Measurements from ENCODE around the gene HOXD12. TPM values are rescaled to one million over a fixed set of nuclear protein-coding genes. Genes with fewer than 3 reads are reported as not detected.

The HOXD12 gene
- total RNA-seq, 2 experiments from 2014 or later = not detected

GRCh38 chr2:176120364-176121189 lies 21.0 kb downstream of the HOXD12 start:
- CTCF ChIA-PET = interaction anchor here (0.6 to 1.5 kb wide), 4 partner anchors 9 to 25 kb away, joined by 3 to 7 read pairs (median 3); partner anchors contain the start of gene HOXD8
- DNase-seq = no peak
- Mint-ChIP-seq H3K27me3 (peaks cover 91% of the 10 kb centered on the region), H3K4me1 (peaks cover 4% of the 10 kb centered on the region), H3K4me3 (no peak overlapping the region), H3K9me3 (ENCODE audit: low read depth) (peaks cover 1% of the 10 kb centered on the region), H3K36me3 (no peaks in the 10 kb centered on the region), H3K27ac (no peak overlapping the region)
- ATAC-seq = no peak

DNA sequence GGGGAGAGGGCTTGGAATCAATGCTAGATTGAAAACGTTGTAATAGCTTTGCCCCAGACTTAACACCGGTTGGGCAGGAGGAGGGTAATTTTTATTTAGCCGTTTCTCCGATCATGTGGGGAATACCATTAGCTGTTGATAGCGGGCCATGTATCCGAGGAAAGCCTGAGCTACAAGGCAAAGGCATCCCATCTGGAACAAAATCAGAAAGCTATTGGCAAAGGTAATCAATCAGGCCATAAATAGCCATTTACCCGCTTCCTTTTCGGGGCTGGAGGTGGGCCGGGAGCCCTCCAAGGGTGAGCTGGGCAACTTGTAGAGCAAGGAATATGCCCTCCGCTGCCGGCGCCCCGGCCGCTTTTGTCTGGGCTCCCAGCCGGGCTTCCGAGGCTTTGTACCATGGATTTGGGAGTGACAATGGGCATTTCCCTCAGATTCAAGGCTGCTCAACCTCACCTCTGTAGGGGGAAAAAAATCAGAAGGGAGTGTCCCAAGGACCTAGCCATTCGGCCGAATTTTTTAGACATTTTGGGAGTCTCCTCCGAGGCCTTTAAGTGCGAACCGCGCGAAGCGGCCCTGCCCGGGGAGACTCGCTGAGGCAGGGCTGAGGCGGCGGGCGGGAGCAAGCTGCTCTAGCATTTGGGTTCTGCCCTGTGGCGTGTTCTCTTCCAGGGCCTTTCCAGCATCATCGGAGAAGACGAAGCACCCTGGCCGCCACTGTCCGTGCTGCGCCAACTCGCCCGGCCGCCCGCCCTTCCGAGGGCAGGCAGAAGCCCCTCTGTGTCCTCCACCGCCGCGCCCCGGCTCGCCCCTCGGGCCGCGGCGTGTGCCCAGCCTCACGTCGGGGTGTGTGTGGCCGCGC lies 21.8 kb downstream of the HOXD12 start:
- H3K27ac Mint-ChIP-seq = no peak overlapping the region
- DNase-seq (no peak), ATAC-seq (no peak)
- CTCF ChIA-PET = interaction anchor here (1.0 to 1.1 kb wide), 2 partner anchors 8 to 1028 kb away, joined by 3 read pairs; partner anchors contain the start of gene HOXD8
- peaks cover 91% of the 10 kb centered on the region for H3K27me3 Mint-ChIP-seq
- peaks cover 4% of the 10 kb centered on the region for H3K4me1 Mint-ChIP-seq
- no peak overlapping the region for H3K4me3 Mint-ChIP-seq
- peaks cover 1% of the 10 kb centered on the region for H3K9me3 Mint-ChIP-seq (ENCODE audit: low read depth)
- H3K36me3 Mint-ChIP-seq = no peaks in the 10 kb centered on the region

GRCh38 chr2:176122052-176122682 lies 22.6 kb downstream of the HOXD12 start:
- H3K36me3 Mint-ChIP-seq = no peaks in the 10 kb centered on the region
- H3K27me3 Mint-ChIP-seq = peaks cover 91% of the 10 kb centered on the region
- CTCF ChIA-PET = interaction anchor here (1.0 kb wide), 1 partner anchor 1027 kb away, joined by 3 read pairs; no protein-coding TSS in a partner anchor
- peaks cover 4% of the 10 kb centered on the region for H3K4me1 Mint-ChIP-seq
- H3K27ac Mint-ChIP-seq = no peak overlapping the region
- DNase-seq (no peak), ATAC-seq (no peak)
- no peak overlapping the region for H3K4me3 Mint-ChIP-seq
- peaks cover 1% of the 10 kb centered on the region for H3K9me3 Mint-ChIP-seq (ENCODE audit: low read depth)

- Mint-ChIP-seq H3K4me3 (no peak within 1 kb of the TSS), H3K27ac (peak within 1 kb of the TSS; percentile 27), H3K36me3 (no peaks in the 10 kb centered on the region), H3K4me1 (peaks cover 4% of the 10 kb centered on the region), H3K27me3 (peaks cover 91% of the 10 kb centered on the region), H3K9me3 (ENCODE audit: low read depth) (peaks cover 1% of the 10 kb centered on the region)
- ATAC-seq = no peak
- CTCF ChIA-PET = interaction anchor here (1.0 kb wide), 1 partner anchor 1026 kb away, joined by 3 read pairs; no protein-coding TSS in a partner anchor
- DNase-seq = no peak
Measured at GRCh38 chr2:176122683-176123410, 23.3 kb downstream of the HOXD12 start, which contains the start of gene HOXD9. HOXD9 (plus strand) TSS chr2:176122719; CDS start chr2:176122769, 50 bp downstream.

DNA sequence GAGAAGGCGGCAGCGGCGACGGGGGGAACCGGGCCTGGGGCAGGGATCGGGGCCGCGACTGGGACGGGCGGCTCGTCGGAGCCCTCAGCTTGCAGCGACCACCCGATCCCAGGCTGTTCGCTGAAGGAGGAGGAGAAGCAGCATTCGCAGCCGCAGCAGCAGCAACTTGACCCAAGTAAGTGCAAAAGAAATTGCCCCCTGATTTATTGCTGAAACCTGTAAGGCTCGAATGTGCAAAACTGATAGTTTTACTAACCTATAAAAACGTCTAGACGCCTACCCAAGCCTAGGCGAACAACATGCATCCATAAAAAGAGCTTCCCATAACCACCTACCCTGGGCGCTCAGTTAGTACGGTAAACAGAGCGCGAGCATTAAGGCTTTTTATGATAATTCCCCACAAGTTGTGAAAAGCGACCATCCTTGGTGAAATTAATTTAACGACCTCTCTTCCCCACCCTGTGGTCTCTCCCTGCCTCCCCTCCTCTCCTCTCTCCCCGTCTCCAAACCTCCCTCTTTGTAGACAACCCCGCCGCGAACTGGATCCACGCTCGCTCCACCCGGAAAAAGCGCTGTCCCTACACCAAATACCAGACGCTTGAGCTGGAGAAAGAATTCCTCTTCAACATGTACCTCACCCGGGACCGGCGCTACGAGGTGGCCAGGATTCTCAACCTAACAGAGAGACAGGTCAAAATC lies 24.0 kb downstream of the HOXD12 start:
- Mint-ChIP-seq H3K27me3 (peaks cover 91% of the 10 kb centered on the region), H3K36me3 (peaks cover 3% of the 10 kb centered on the region), H3K9me3 (ENCODE audit: low read depth) (peaks cover 1% of the 10 kb centered on the region), H3K4me1 (peaks cover 5% of the 10 kb centered on the region), H3K4me3 (no peak overlapping the region), H3K27ac (peak overlapping the region; percentile 27)
- ATAC-seq (no peak), DNase-seq (no peak)
- CTCF ChIA-PET = no interaction called here

GRCh38 chr2:176124110-176124946 lies 24.7 kb downstream of the HOXD12 start:
- ATAC-seq (no peak), DNase-seq (no peak)
- H3K36me3 Mint-ChIP-seq = peaks cover 4% of the 10 kb centered on the region
- H3K9me3 Mint-ChIP-seq (ENCODE audit: low read depth) = no peaks in the 10 kb centered on the region
- CTCF ChIA-PET = interaction anchor here (3.1 kb wide), 1 partner anchor 1023 kb away, joined by 28 read pairs; no protein-coding TSS in a partner anchor
- no peak overlapping the region for H3K27ac Mint-ChIP-seq
- H3K4me3 Mint-ChIP-seq = no peak overlapping the region
- H3K27me3 Mint-ChIP-seq = peaks cover 92% of the 10 kb centered on the region
- H3K4me1 Mint-ChIP-seq = peaks cover 2% of the 10 kb centered on the region

GRCh38 chr2:176124947-176125771 lies 25.6 kb downstream of the HOXD12 start:
- peaks cover 4% of the 10 kb centered on the region for H3K36me3 Mint-ChIP-seq
- no peak overlapping the region for H3K4me3 Mint-ChIP-seq
- CTCF ChIA-PET = interaction anchor here (1.0 to 3.4 kb wide), 7 partner anchors 15 to 1023 kb away, joined by 3 to 32 read pairs (median 5); no protein-coding TSS in a partner anchor
- peaks cover 87% of the 10 kb centered on the region for H3K27me3 Mint-ChIP-seq
- peaks cover 2% of the 10 kb centered on the region for H3K4me1 Mint-ChIP-seq
- DNase-seq (no peak), ATAC-seq (no peak)
- H3K27ac Mint-ChIP-seq = no peak overlapping the region
- H3K9me3 Mint-ChIP-seq (ENCODE audit: low read depth) = no peaks in the 10 kb centered on the region

GRCh38 chr2:176125772-176126054 lies 26.1 kb downstream of the HOXD12 start:
- H3K36me3 Mint-ChIP-seq = peaks cover 4% of the 10 kb centered on the region
- no peaks in the 10 kb centered on the region for H3K9me3 Mint-ChIP-seq (ENCODE audit: low read depth)
- no peak for DNase-seq
- no peak for ATAC-seq
- H3K4me3 Mint-ChIP-seq = no peak overlapping the region
- peaks cover 84% of the 10 kb centered on the region for H3K27me3 Mint-ChIP-seq
- peaks cover 4% of the 10 kb centered on the region for H3K4me1 Mint-ChIP-seq
- no peak overlapping the region for H3K27ac Mint-ChIP-seq
- CTCF ChIA-PET = interaction anchor here (1.0 to 3.5 kb wide), 9 partner anchors 15 to 1022 kb away, joined by 3 to 32 read pairs (median 10); no protein-coding TSS in a partner anchor

- Mint-ChIP-seq H3K27me3 (peaks cover 84% of the 10 kb centered on the region), H3K36me3 (peaks cover 4% of the 10 kb centered on the region), H3K4me1 (peaks cover 7% of the 10 kb centered on the region), H3K9me3 (ENCODE audit: low read depth) (no peaks in the 10 kb centered on the region), H3K4me3 (no peak overlapping the region), H3K27ac (no peak overlapping the region)
- CTCF ChIA-PET = interaction anchor here (0.7 to 3.5 kb wide), 33 partner anchors 9 to 1023 kb away, joined by 3 to 32 read pairs (median 4); no protein-coding TSS in a partner anchor
- ATAC-seq (no peak), DNase-seq (peak; percentile 68)
Measured at GRCh38 chr2:176126929-176127773, 27.6 kb downstream of the HOXD12 start.

DNA sequence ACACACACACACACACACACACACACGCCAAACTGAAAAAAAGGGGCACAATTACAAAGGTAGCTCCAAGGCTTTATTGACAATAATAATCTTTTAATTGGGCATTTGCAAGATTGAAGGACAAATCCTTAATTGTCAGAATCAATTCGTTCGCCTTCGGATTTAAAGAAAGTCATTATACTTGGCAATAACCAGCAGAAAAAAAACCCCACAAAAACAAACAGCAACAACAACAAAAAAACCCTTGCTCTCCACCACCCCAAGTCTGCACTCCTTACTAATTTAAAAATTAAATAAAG lies 28.1 kb downstream of the HOXD12 start:
- DNase-seq (no peak), ATAC-seq (no peak)
- CTCF ChIA-PET = interaction anchor here (0.8 to 3.5 kb wide), 17 partner anchors 9 to 1020 kb away, joined by 3 to 32 read pairs (median 6); no protein-coding TSS in a partner anchor
- Mint-ChIP-seq H3K27me3 (peaks cover 86% of the 10 kb centered on the region), H3K9me3 (ENCODE audit: low read depth) (no peaks in the 10 kb centered on the region), H3K4me3 (no peak overlapping the region), H3K36me3 (peaks cover 4% of the 10 kb centered on the region), H3K27ac (peak overlapping the region; percentile 66), H3K4me1 (peaks cover 10% of the 10 kb centered on the region)
